GM18951 (cell line): ENCODE results near the gene HNRNPM.

ENCODE experiments used
- POLR2A ChIP-seq: IDR thresholded peaks from 4 replicates; pipeline ENCODE4 v1.6.1; 2011; ENCODE audit warnings: mild to moderate bottlenecking; ENCODE audit not compliant: insufficient read length, insufficient read depth; ENCODE audit errors: extremely low read depth
- in situ Hi-C: fragments of 300-500 bp; cut with MboI; formaldehyde crosslinking; loops from one replicate; pipeline ENCODE4 v1.12.0; 2022; ENCODE audit warnings: low sequenced_read_pairs, mixed read lengths, inconsistent platforms; ENCODE audit not compliant: unreplicated experiment

HNRNPM gene

DNA sequence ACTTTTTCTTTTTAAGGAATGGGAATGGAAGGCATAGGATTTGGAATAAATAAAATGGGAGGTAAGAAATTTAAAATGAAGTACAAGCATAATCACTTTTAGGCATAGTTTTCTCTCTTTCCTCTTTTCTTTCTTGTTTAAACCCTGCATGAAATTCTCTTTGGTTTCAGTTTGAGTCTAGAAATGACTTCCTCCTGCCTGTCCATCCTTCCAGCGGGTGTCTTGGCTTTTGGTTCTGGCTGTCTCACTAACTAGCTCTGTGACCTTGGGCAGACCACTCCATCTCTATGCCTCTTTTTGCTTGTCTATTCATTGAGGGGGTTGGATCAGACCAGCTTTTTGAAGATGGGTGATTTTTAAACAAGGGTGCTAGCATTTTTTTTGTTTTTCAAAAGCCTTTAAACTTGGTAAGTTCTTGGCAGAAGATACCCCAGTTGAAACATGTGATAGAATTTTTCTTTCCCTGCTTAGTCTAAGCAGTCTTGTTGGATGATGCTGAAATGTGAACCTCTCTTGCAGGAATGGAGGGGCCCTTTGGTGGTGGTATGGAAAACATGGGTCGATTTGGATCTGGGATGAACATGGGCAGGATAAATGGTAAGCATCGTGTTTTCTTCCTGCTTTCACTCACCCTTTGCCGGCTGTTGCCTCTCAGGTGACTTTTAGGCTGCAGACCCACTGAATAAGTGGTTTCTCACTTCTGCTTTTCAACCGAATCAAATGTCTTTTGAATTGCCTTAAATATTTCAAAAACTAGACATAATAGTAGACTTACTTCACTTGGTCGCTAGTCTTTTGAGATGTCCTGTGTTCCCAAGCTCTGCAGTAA is 29.1 kb downstream of the HNRNPM start:
- in situ Hi-C loops, result no loop called here
- TF ChIP-seq POLR2A, result no peak

DNA sequence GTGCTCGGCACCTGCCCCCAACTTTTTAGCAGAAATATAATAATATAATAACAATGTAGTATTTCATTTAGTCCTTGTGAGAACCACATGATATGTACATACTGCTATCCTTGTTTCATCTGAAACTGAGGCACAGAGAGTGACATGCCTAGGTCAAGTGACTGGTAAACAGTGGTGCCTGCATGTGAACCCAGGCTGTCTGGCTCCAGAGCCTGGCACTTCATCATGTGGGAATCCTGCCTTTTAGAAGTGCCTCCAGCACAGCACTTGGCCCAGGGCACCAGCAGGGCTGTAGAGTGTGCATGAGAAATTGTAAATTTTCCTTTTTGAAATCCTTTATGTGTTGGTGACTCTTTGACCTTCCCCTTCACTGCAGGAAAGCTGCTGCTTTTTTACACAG is 30.2 kb downstream of the HNRNPM start:
- no peak for TF ChIP-seq POLR2A
- in situ Hi-C loops, result no loop called here

DNA sequence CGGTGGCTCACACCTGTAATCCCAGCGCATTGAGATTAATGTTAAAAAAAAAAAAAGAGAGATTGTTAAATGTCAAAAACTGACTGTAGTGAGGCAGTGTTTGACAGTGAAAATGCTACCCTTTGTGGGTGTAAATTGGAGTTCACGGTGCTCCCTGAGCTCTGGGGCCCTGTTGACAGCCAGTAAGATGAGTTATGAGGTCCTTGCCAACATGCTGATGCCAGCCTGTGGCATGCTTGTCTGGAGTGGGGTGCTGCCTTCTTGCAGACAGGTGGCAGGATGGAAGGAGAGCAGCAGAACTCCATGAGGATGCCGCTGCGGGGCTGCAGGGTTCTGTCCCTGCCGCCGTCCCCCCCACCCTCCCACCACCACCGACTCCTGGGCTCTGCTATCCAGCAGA is 31.7 kb downstream of the HNRNPM start:
- in situ Hi-C loops, result no loop called here
- TF ChIP-seq POLR2A, result no peak

DNA sequence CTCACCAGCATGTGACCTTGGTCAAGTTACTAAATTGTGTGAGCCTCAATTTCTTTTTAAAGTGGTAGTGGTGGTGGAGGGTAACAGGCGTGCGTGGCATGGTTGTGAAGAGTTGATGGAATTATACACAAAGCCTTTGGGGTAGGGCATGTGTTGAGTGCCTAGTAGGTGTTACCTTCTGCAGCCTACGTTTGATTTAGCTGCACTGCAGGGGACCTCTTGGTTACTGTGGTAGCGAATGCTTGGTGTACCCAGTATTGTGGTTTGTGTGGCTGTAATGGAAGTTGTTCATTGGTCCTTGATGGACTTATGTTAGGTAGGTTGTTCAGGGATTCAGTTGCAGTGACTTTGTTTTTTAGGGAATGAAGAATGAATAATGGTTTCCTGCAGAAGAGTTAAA is 33.1 kb downstream of the HNRNPM start:
- in situ Hi-C loops, result no loop called here
- TF ChIP-seq POLR2A, result no peak

DNA sequence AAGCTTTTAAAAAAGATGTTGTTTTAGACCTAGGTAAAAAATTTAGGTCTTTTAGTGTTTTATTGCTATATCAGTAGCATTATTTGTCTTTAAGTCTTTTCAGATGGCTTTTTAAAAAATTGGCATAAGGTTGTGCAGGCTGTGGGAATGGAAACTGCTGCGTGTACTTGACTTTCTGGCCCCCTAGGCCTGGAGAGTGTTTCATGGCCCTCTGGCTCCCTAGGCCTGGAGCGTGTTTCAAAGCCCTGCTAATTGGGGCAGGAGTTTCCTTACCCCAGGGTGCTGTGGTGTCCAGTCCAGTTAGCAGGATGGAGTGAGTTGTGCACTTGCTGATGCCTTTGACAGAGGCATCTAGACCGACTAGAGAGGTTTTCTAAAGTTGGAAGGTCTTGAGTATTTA is 33.8 kb downstream of the HNRNPM start:
- TF ChIP-seq POLR2A, result no peak
- in situ Hi-C loops, result no loop called here

DNA sequence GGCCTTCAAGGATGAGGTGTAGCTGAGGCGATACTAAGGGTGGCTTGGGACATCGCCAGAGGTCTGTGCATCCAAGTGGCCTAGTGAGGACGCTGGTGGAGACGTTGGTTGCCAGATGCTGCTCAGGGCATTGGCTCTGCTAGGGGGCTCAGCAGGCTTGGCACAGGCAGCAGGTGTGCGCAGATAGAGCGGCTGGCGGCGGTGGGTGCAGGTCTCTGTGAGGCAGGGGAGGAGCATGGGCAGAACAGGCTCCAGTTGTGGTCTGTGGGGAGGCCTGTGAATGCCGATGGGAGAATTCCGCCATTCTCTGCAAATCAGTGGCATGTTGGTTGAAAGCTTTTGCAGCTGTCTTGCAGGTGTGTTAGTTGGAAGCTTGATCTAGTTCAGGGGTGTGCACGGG is 36.4 kb downstream of the HNRNPM start:
- TF ChIP-seq POLR2A, result no peak
- in situ Hi-C loops, result no loop called here

DNA sequence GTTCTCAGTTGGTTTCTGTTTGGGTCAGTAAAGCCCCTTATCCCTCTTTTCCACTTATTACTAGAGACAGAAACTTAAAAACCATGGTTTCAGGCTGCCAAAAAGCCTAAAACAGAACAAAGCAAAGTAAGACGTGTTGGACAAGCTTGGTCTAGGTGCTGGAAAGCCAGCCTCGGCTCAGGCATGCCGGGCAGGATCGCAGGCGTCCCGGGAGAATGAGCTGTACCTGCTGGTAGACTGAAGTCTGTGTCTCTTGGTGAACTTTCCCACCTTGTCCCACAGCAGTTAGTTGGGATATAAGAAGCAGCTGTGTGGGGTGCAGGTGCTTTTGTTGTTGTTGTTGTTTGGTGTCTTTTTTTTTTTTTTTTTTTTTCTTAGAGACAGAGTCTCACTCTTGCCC is 36.8 kb downstream of the HNRNPM start:
- in situ Hi-C loops, result no loop called here
- TF ChIP-seq POLR2A, result no peak

DNA sequence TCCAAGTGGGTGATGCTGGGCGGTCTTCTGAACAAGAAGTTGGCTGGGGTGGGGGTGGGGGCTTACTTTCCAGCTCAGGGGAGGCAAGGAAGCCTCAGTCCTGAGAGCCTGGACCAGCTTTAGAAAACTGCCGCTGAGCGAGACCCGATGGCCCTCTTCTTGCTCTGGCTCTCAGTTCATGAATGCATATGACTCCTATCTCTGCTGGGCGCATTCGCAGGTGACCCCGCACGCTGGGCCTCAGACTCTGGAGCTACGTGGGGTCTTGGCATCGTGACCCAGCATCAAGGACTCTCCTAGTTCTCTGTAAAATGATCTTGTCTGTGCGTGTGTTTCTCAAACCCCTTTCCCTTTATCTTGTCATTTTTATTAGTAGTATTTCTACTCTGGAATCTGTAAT is 37.9 kb downstream of the HNRNPM start:
- no peak for TF ChIP-seq POLR2A
- in situ Hi-C loops, result no loop called here

DNA sequence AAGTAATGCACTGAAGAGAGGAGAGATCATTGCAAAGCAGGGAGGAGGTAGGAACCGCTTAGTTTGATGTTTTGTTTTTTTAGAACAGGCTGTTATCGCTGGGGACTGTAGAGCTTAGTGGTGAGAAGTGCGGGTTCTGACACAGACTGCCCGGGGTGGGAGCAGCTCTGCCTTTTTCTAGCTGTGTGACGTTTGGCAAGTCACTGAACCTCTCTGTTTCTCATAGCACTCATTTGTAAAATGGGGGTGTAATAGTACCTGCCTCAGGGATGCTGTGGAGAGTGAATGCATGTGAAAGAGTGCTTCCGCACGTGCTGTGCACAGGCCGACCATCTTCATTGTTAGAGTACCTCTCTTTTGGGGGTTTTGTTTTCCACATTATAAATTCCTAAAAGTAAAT is 38.4 kb downstream of the HNRNPM start:
- TF ChIP-seq POLR2A, result no peak
- in situ Hi-C loops, result no loop called here

DNA sequence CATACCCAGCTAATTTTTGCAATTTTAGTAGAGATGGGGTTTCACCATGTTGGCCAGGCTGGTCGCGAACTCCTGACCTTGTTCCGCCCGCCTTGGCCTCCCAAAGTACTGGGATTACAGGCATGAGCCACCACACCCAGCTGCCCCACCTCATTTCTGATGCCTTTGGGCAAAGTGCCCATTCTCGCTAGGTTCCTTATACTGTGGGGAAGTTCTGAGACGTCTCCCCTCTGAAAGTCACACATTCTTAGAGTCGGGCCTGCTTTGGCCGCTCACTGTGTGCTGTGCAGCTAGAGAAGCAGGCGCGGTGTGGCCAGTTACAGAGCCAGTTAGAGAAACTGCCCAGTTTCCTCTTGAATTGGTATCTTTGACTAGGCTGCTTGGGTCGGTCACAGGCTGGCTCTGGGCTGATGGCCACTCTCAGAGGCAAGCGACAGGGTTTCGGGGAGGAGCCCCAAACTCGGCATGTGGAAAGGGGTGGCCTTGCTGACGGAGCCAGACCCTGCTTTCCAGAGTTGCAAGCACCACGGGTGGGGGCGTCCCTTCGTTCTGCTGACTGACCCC is 39.6 kb downstream of the HNRNPM start:
- in situ Hi-C loops, result no loop called here
- TF ChIP-seq POLR2A, result no peak

DNA sequence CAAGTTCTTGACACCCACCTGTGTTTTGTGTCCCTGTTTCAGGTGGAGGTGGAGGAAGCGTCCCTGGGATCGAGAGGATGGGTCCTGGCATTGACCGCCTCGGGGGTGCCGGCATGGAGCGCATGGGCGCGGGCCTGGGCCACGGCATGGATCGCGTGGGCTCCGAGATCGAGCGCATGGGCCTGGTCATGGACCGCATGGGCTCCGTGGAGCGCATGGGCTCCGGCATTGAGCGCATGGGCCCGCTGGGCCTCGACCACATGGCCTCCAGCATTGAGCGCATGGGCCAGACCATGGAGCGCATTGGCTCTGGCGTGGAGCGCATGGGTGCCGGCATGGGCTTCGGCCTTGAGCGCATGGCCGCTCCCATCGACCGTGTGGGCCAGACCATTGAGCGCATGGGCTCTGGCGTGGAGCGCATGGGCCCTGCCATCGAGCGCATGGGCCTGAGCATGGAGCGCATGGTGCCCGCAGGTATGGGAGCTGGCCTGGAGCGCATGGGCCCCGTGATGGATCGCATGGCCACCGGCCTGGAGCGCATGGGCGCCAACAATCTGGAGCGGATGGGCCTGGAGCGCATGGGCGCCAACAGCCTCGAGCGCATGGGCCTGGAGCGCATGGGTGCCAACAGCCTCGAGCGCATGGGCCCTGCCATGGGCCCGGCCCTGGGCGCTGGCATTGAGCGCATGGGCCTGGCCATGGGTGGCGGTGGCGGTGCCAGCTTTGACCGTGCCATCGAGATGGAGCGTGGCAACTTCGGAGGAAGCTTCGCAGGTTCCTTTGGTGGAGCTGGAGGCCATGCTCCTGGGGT is 41.0 kb downstream of the HNRNPM start:
- in situ Hi-C loops, result no loop called here
- TF ChIP-seq POLR2A, result no peak

DNA sequence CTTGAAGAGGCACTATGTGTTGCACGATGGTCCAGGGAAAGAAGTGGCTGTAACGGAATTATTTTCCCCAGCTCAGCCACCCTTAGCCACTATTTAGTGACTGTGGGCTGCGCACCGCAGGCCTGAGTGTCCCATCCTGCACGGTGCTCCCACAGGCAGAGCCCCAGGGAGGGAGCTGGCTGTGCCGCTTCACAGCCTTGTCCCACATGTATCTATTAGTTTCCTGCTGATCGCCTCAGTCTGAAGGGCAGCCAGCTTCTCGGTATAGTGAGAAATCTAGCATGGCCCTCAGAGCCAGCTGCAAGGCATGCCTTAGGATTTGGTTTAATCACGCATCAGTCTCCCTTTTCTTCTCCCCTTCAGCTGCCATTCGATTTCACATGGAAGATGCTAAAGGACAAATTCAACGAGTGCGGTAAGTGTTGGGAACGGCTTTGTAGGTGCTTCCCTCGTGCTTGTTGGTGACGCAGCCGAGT is 41.9 kb downstream of the HNRNPM start:
- in situ Hi-C loops, result no loop called here
- no peak for TF ChIP-seq POLR2A

DNA sequence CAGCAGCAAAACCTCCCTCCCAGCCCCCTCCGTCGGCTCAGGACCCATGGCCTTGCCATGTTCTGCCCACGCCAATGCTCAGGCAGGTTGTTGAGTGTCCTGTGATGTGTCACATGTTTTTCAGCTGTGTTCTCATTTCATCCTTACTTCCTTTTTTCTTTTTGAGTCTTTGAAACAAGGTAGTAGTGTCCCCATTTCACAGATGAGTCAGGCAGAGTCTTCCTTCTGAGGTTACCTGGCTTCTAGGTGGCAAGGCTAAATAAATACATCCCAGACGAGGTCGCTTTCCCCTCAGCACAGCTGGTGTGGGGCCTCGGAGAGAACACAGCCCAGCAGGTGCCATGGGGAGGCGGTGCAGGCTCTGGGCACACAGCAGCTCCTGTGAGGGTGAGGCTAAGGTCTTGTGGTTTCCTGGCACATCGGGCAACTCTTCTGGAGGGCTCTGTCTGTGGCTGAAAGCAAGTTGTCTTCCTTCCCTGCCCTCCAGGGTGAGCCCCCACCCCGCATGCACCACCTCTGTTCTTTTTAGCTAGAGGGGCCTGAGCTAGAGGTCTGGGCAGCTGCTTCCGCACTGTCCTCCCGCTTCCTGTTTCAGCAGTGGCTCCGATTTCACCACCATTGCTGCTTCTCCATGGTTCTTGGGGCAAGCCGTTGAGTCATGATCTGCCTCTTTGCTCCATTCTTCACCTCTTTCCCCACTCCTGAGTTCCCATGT is 42.5 kb downstream of the HNRNPM start:
- in situ Hi-C loops, result no loop called here

More for the DNA sequence above, 42.5 kb downstream of the HNRNPM start:
- no peak for TF ChIP-seq POLR2A
